ENCODE results near the gene KIAA0232. TPM values are rescaled to one million over a fixed set of nuclear protein-coding genes. Genes with fewer than 3 reads are reported as not detected.

Gene KIAA0232
- polyA plus RNA-seq, 1 donor (not counting 4 experiments of a cell fraction or from before 2014, with no cell fraction given), result 10.0 TPM

GRCh38 chr4:6876440-6876839 lies 93.9 kb downstream of the KIAA0232 start:
- Histone ChIP-seq H3K4me2 (ENCODE audit: control insufficient read depth, extremely low read depth, insufficient read depth, low read depth, low read length) (no peak overlapping the region), H2AFZ (ENCODE audit: control insufficient read depth, low read length) (no peak overlapping the region), H3K36me3 (ENCODE audit: control insufficient read depth in 2 of 2, extremely low read depth in 1 of 2, insufficient read depth in 2 of 2, low read length in 2 of 2) (peaks cover 34 to 40% of the 10 kb centered on the region in 2 experiments), H3K27me3 (ENCODE audit: control insufficient read depth, extremely low read depth, insufficient read depth, low read length) (no peaks in the 10 kb centered on the region), H4K20me1 (ENCODE audit: control insufficient read depth, extremely low read depth, insufficient read depth, low read length) (no peaks in the 10 kb centered on the region), H3K4me1 (ENCODE audit: control insufficient read depth, extremely low read depth, insufficient read depth, low read length) (peaks cover 7% of the 10 kb centered on the region), H3K9ac (ENCODE audit: control insufficient read depth, extremely low read depth, insufficient read depth, low read length) (no peak overlapping the region), H3K79me2 (ENCODE audit: control insufficient read depth, insufficient read depth, low read length) (no peaks in the 10 kb centered on the region), H3K9me3 (ENCODE audit: control insufficient read depth, low read depth, low read length) (no peaks in the 10 kb centered on the region), H3K27ac (ENCODE audit: control insufficient read depth, insufficient read depth, low read length) (no peak overlapping the region), H3K4me3 (ENCODE audit: control insufficient read depth in 2 of 3, extremely low read depth in 1 of 3, insufficient read depth in 2 of 3, low read depth in 1 of 3, low read length in 3 of 3) (no peak overlapping the region), H3K9me1 (ENCODE audit: control insufficient read depth, extremely low read depth, insufficient read depth, low read length) (no peaks in the 10 kb centered on the region)
- dilution Hi-C loops (cut with MboI; ENCODE audit: extremely low pct_ligation_motif_present, low sequenced_read_pairs), result no loop called here
- FAIRE-seq (no peak), DNase-seq (ENCODE audit: low read depth, low spot score) (no peak)
- TF ChIP-seq, protein P1, sequence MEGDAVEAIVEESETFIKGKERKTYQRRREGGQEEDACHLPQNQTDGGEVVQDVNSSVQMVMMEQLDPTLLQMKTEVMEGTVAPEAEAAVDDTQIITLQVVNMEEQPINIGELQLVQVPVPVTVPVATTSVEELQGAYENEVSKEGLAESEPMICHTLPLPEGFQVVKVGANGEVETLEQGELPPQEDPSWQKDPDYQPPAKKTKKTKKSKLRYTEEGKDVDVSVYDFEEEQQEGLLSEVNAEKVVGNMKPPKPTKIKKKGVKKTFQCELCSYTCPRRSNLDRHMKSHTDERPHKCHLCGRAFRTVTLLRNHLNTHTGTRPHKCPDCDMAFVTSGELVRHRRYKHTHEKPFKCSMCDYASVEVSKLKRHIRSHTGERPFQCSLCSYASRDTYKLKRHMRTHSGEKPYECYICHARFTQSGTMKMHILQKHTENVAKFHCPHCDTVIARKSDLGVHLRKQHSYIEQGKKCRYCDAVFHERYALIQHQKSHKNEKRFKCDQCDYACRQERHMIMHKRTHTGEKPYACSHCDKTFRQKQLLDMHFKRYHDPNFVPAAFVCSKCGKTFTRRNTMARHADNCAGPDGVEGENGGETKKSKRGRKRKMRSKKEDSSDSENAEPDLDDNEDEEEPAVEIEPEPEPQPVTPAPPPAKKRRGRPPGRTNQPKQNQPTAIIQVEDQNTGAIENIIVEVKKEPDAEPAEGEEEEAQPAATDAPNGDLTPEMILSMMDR (optimal IDR thresholded peaks at IDR 0.05 in 1 of 3, IDR thresholded peaks at IDR 0.05 in 1 of 3, conservative IDR thresholded peaks at IDR 0.05 in 1 of 3; ENCODE audit: extremely low read depth in 1 of 3, insufficient read depth in 2 of 3, low read length in 3 of 3), result no peak
- TF ChIP-seq EZH2 (IDR thresholded peaks at IDR 0.05; ENCODE audit: low read length), result no peak

DNA sequence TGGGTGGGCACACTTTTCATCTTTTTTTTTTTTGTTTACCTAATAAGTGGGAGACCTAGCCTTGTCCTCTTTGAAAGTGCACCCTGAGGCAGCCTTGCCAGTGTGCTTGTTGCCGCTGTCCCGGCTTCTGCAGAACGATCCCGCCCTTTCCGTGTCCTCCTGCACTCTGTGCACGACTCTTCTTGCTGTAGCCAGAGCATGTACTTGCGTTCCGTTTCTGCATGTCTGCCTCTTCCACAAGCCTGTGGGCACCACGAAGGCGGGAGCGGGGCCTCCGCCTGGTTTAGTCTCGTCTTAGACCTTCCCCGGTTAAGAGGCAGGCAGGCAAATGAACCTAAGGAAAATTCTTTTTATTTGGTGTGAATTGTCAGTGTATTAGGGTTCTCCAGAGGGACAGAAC lies 94.5 kb downstream of the KIAA0232 start:
- TF ChIP-seq EZH2 (IDR thresholded peaks at IDR 0.05; ENCODE audit: low read length), result no peak
- TF ChIP-seq, protein P1 (optimal IDR thresholded peaks at IDR 0.05 in 1 of 3, IDR thresholded peaks at IDR 0.05 in 1 of 3, conservative IDR thresholded peaks at IDR 0.05 in 1 of 3; ENCODE audit: extremely low read depth in 1 of 3, insufficient read depth in 2 of 3, low read length in 3 of 3), result no peak

More for the DNA sequence above, 94.5 kb downstream of the KIAA0232 start:
- H4K20me1 ChIP-seq (ENCODE audit: control insufficient read depth, extremely low read depth, insufficient read depth, low read length), result no peaks in the 10 kb centered on the region
- no peak overlapping the region for H3K4me3 ChIP-seq (ENCODE audit: control insufficient read depth in 2 of 3, extremely low read depth in 1 of 3, insufficient read depth in 2 of 3, low read depth in 1 of 3, low read length in 3 of 3)
- dilution Hi-C loops (cut with MboI; ENCODE audit: extremely low pct_ligation_motif_present, low sequenced_read_pairs), result no loop called here
- H3K9me1 ChIP-seq (ENCODE audit: control insufficient read depth, extremely low read depth, insufficient read depth, low read length), result no peaks in the 10 kb centered on the region
- peaks cover 7% of the 10 kb centered on the region for H3K4me1 ChIP-seq (ENCODE audit: control insufficient read depth, extremely low read depth, insufficient read depth, low read length)
- H2AFZ ChIP-seq (ENCODE audit: control insufficient read depth, low read length), result no peak overlapping the region
- H3K79me2 ChIP-seq (ENCODE audit: control insufficient read depth, insufficient read depth, low read length), result no peaks in the 10 kb centered on the region
- no peak overlapping the region for H3K27ac ChIP-seq (ENCODE audit: control insufficient read depth, insufficient read depth, low read length)
- no peaks in the 10 kb centered on the region for H3K9me3 ChIP-seq (ENCODE audit: control insufficient read depth, low read depth, low read length)
- DNase-seq (ENCODE audit: low read depth, low spot score), result no peak
- FAIRE-seq, result no peak
- H3K36me3 ChIP-seq (ENCODE audit: control insufficient read depth in 2 of 2, extremely low read depth in 1 of 2, insufficient read depth in 2 of 2, low read length in 2 of 2), result peaks cover 32 to 43% of the 10 kb centered on the region in 2 experiments
- H3K4me2 ChIP-seq (ENCODE audit: control insufficient read depth, extremely low read depth, insufficient read depth, low read depth, low read length), result no peak overlapping the region
- no peaks in the 10 kb centered on the region for H3K27me3 ChIP-seq (ENCODE audit: control insufficient read depth, extremely low read depth, insufficient read depth, low read length)
- H3K9ac ChIP-seq (ENCODE audit: control insufficient read depth, extremely low read depth, insufficient read depth, low read length), result no peak overlapping the region

All from keratinocyte (primary cell).